Spleen (tissue), 11 donors: ENCODE data around the gene NEO1. TPM values are rescaled to one million over a fixed set of nuclear protein-coding genes. Genes with fewer than 3 reads are reported as not detected.

Experiments
- DNase-seq: peaks from one replicate; pipeline ENCODE4 v3.0.0-alpha.2; 2020
- H3K27ac ChIP-seq, 8 donors: fragments of 200-600 bp; sonication (generic) in 7 of 8; 1 replicate in 4 of 8; 2 replicates in 4 of 8; pipeline versions ENCODE4 v1.5.0 to v1.8.0; 2016 to 2021; ENCODE audit warnings: inconsistent platforms in 4 of 8, mild to moderate bottlenecking in 4 of 8, moderate library complexity in 1 of 8
- H3K27me3 ChIP-seq, 7 donors: fragments of 200-600 bp; sonication (generic) in 6 of 7; replicated peaks in 1 of 7; 1 replicate in 4 of 7; 2 replicates in 3 of 7; pipeline versions ENCODE4 v1.5.0 to v1.8.0; 2016 to 2021; ENCODE audit warnings: inconsistent platforms in 3 of 7, mild to moderate bottlenecking in 1 of 7
- H3K36me3 ChIP-seq, 6 donors: fragments of 200-600 bp; sonication (generic) in 5 of 6; 1 replicate in 4 of 6; 2 replicates in 2 of 6; pipeline versions ENCODE4 v1.5.0 to v1.8.0; 2016 to 2021; ENCODE audit warnings: inconsistent platforms in 2 of 6
- H3K4me1 ChIP-seq, 6 donors: fragments of 200-600 bp; sonication (generic) in 5 of 6; 1 replicate in 3 of 6; 2 replicates in 3 of 6; pipeline versions ENCODE4 v1.5.0 to v1.8.0; 2016 to 2021; ENCODE audit warnings: inconsistent platforms in 3 of 6
- H3K4me3 ChIP-seq, 8 donors: fragments of 200-600 bp; sonication (generic) in 7 of 8; 1 replicate in 4 of 8; 2 replicates in 4 of 8; pipeline versions ENCODE4 v1.5.0 to v1.8.0; 2016 to 2021; ENCODE audit warnings: inconsistent platforms in 4 of 8, mild to moderate bottlenecking in 4 of 8, moderate library complexity in 2 of 8
- H3K9me3 ChIP-seq, 8 donors: fragments of 200-600 bp; sonication (generic) in 7 of 8; 1 replicate in 4 of 8; 2 replicates in 4 of 8; pipeline versions ENCODE4 v1.5.0 to v1.8.0; 2016 to 2021; ENCODE audit warnings: inconsistent platforms in 4 of 8
- POLR2A ChIP-seq, 3 donors: fragments of 450-650 bp; IDR thresholded peaks; one replicate each; pipeline ENCODE4 v1.5.1; 2017; ENCODE audit warnings: antibody characterized with exemption in 3 of 3, mild to moderate bottlenecking in 1 of 3
- POLR2AphosphoS5 ChIP-seq, 3 donors: sonication (generic); formaldehyde crosslinking; IDR thresholded peaks; one replicate each; pipeline ENCODE4 v1.5.1; 2017; ENCODE audit warnings: antibody characterized with exemption in 3 of 3
- WGBS, 5 donors: extraction: QIAGEN DNeasy Blood & Tissue Kit in 3 of 5; methylation state at CpG; one replicate each; pipeline versions ENCODE4 v1.1.5 to v1.1.7; 2013 to 2018; 5-methylcytosine and 5-hydroxymethylcytosine counted together
- intact Hi-C: fragments of 100-400 bp; cut with DNase I; formaldehyde crosslinking; loops from one replicate; pipeline ENCODE4 v1.15.0; 2023; ENCODE audit warnings: low total_unique reads
- polyA plus RNA-seq, 3 donors: library from polyadenylated mRNA; stranded (reverse); fragments of 200-250 nt; gene quantifications; one replicate each; pipeline ENCODE4 v1.2.1, GENCODE V29; 2013
- total RNA-seq, 7 donors: library from RNA; depleted of rRNA in 3 of 7; stranded (reverse); fragments of >200 nt in 3 of 7; fragmentation: NEBNext Ultra II Directional in 4 of 7; extraction: Animal tissue kit (Norgen Biotek cat#: 25700) in 4 of 7; gene quantifications; one replicate each; pipeline versions ENCODE4 v1.1.0 to v1.2.1, GENCODE V29; 2016 to 2021
- TF ChIP-seq, protein P1 (sequence below), 11 experiments: fragments of 200-600 bp in 7 of 11; fragments of 450-650 bp in 4 of 11; sonication (generic) in 4 of 11; IDR thresholded peaks in 8 of 11; conservative IDR thresholded peaks in 3 of 11; 1 replicate in 7 of 11; 2 replicates in 4 of 11; pipeline versions ENCODE4 v1.4.0 to v1.8.0; 2016 to 2021; ENCODE audit warnings: antibody characterized with exemption in 11 of 11, inconsistent platforms in 4 of 11, mild to moderate bottlenecking in 1 of 11
- donor health status: healthy with polysubstance abuse.
- donor health status: DM: no; HTN: no; CAD: no; lungs with moderate emphysema.
- donor health status: DM: no; HTN: no; CAD: no.
- donor health status: Bipolar disorder and iron deficiency.
- donor health status: healthy.
- donor health status: DM: no; HTN: no; CAD: no.
- donor health status: DM: yes; HTN: yes; CAD: no.

Gene NEO1
- total and polyA plus RNA-seq, 10 donors: 1.4 to 14.3 (median 10.5) TPM

GRCh38 chr15:73171711-73172110 is 119.4 kb downstream of the NEO1 start:
- no peaks in the 10 kb centered on the region for H3K36me3 ChIP-seq
- no peaks in the 10 kb centered on the region for H3K4me1 ChIP-seq
- H3K9me3 ChIP-seq: peaks cover 0 to under 1% (median under 1%) of the 10 kb centered on the region in 8 donors
- H3K4me3 ChIP-seq: no peak overlapping the region
- H3K27me3 ChIP-seq: no peaks in the 10 kb centered on the region
- 90 to 94% (median 94%) methylated on average over 9 of the region's 9 CpGs for WGBS, 5 donors
- DNase-seq: no peak
- TF ChIP-seq POLR2AphosphoS5 (IDR thresholded peaks at IDR 0.05) (no peak), POLR2A (IDR thresholded peaks at IDR 0.05) (no peak)
- TF ChIP-seq, protein P1, sequence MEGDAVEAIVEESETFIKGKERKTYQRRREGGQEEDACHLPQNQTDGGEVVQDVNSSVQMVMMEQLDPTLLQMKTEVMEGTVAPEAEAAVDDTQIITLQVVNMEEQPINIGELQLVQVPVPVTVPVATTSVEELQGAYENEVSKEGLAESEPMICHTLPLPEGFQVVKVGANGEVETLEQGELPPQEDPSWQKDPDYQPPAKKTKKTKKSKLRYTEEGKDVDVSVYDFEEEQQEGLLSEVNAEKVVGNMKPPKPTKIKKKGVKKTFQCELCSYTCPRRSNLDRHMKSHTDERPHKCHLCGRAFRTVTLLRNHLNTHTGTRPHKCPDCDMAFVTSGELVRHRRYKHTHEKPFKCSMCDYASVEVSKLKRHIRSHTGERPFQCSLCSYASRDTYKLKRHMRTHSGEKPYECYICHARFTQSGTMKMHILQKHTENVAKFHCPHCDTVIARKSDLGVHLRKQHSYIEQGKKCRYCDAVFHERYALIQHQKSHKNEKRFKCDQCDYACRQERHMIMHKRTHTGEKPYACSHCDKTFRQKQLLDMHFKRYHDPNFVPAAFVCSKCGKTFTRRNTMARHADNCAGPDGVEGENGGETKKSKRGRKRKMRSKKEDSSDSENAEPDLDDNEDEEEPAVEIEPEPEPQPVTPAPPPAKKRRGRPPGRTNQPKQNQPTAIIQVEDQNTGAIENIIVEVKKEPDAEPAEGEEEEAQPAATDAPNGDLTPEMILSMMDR (IDR thresholded peaks at IDR 0.05 in 8 of 11, conservative IDR thresholded peaks at IDR 0.05 in 3 of 11): no peak
- no peak overlapping the region for H3K27ac ChIP-seq
- intact Hi-C loops: no loop called here

- no peaks in the 10 kb centered on the region for H3K36me3 ChIP-seq
- intact Hi-C loops: no loop called here
- H3K9me3 ChIP-seq: no peaks in the 10 kb centered on the region
- no peaks in the 10 kb centered on the region for H3K27me3 ChIP-seq
- no peak overlapping the region for H3K4me3 ChIP-seq
- TF ChIP-seq POLR2A (IDR thresholded peaks at IDR 0.05) (no peak), POLR2AphosphoS5 (IDR thresholded peaks at IDR 0.05) (no peak)
- TF ChIP-seq, protein P1 (IDR thresholded peaks at IDR 0.05 in 8 of 11, conservative IDR thresholded peaks at IDR 0.05 in 3 of 11): no peak
- no peak overlapping the region for H3K27ac ChIP-seq
- no peak for DNase-seq
- H3K4me1 ChIP-seq: no peaks in the 10 kb centered on the region
These were observed 120.2 kb downstream of the NEO1 start for GRCh38 chr15:73172508-73172907.

DNA sequence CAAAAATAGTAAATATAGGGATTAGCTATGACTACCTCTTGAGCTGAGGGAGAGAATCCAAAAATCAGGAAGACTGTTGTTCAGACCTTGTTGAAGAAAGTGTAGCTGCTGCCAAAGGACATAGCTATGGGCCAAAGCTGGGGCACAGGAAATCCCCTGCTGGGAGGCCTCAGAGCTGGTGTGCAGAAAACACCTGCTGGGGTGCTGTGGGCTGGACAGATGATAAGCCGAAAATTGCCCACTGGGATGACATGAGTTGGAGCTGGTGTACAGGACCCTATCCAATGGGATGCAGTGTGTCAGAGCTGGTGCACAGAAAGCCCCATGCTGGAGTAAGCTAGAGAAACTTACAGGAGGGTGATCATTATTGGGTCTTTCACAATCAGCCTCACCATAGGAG is 121.9 kb downstream of the NEO1 start:
- DNase-seq: no peak
- no peaks in the 10 kb centered on the region for H3K27me3 ChIP-seq
- intact Hi-C loops: no loop called here
- no peak overlapping the region for H3K27ac ChIP-seq
- no peaks in the 10 kb centered on the region for H3K36me3 ChIP-seq
- WGBS, 5 donors: 85 to 100% (median 91%) methylated on average over 1 of the region's 1 CpG
- no peaks in the 10 kb centered on the region for H3K4me1 ChIP-seq
- H3K4me3 ChIP-seq: no peak overlapping the region
- H3K9me3 ChIP-seq: no peaks in the 10 kb centered on the region
- TF ChIP-seq POLR2AphosphoS5 (IDR thresholded peaks at IDR 0.05): no peak
- TF ChIP-seq, protein P1 (IDR thresholded peaks at IDR 0.05 in 8 of 11, conservative IDR thresholded peaks at IDR 0.05 in 3 of 11): no peak
- no peak for TF ChIP-seq POLR2A (IDR thresholded peaks at IDR 0.05)

DNA sequence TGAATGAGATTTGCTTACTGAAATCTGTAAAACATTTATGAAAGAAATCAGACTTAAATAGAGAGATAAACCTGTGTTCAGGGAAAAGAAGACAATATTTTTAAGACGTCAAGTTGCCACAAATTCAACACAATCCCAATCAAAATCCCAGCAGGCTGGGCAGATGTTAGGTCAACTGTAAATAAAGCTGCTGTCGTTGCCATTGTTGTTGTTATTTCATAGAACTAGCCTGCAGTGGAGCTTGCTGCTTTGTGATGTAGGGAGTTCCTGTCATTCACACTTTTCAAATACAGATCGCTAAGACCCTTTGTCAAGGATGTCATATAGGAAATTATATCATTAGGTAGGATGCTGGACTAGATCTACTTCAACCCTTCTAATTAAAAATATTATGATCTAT is 123.1 kb downstream of the NEO1 start:
- TF ChIP-seq POLR2A (IDR thresholded peaks at IDR 0.05): no peak
- TF ChIP-seq, protein P1 (IDR thresholded peaks at IDR 0.05 in 8 of 11, conservative IDR thresholded peaks at IDR 0.05 in 3 of 11): no peak
- no peak for DNase-seq
- H3K9me3 ChIP-seq: no peaks in the 10 kb centered on the region
- H3K36me3 ChIP-seq: no peaks in the 10 kb centered on the region
- no peaks in the 10 kb centered on the region for H3K4me1 ChIP-seq
- H3K27ac ChIP-seq: no peak overlapping the region
- no peaks in the 10 kb centered on the region for H3K27me3 ChIP-seq
- 61 to 77% (median 74%) methylated on average over 3 of the region's 3 CpGs for WGBS, 5 donors
- H3K4me3 ChIP-seq: no peak overlapping the region
- intact Hi-C loops: no loop called here
